Midbrain (tissue), 1 donor: ENCODE data around the gene CLDN11.
A peak's percentile ranks its signal among the peaks of the same experiment; 100 is the strongest.

Source experiments
- DNase-seq: peaks from one replicate; lab custom pipeline; 2025; lab: John Stamatoyannopoulos, UW

CLDN11 gene

GRCh38 chr3:170418422-170419398 is at the start of gene CLDN11:
TSS of gene CLDN11 (plus strand) at chr3:170418868. CDS start at chr3:170419067, 199 bp downstream.
- peak; percentile 91 for DNase-seq

- DNase-seq = no peak
These were observed 49.7 kb upstream of the CLDN11 start for GRCh38 chr3:170368921-170369320.

GRCh38 chr3:170372190-170372879 is 46.3 kb upstream of the CLDN11 start:
- no peak for DNase-seq

- no peak for DNase-seq
These were observed 35.1 kb upstream of the CLDN11 start for GRCh38 chr3:170383567-170383966.

- no peak for DNase-seq
These were observed 32.2 kb upstream of the CLDN11 start for GRCh38 chr3:170386468-170386867.

DNA sequence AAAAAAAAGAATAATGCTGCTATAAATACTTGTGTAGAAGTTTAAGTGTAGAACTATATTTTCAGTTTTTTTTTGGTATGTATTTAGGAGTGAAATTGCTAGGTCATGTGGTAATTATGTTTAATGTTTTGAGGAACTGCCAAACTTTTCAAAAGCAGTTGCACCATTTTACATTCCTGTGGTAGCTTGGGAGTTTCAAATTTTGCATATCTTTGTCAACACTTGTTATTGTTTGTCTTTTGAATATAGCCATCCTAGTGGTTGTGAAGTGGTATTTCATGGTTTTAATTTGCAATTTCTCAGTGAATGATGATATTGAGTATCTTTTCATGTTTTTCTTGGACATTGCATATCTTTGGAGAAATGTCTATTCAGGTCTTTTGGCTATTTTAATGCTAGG is 30.7 kb upstream of the CLDN11 start:
- DNase-seq = no peak

DNA sequence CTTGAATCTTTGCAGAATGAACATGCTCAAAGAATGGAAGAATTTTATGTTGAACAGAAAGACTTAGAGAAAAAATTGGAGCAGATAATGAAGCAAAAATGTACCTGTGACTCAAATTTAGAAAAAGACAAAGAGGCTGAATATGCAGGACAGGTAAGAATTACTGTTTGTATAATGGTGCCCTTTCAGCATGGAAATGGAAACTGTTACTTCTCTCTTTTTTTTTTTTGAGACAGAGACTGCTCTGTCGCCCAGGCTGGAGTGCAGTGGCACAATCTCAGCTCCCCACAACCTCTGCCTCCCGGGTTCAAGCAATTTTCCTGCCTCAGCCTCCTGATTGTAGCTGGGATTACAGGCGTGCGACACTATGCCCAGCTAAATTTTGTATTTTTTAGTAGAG is 27.6 kb upstream of the CLDN11 start:
- DNase-seq = no peak

- no peak for DNase-seq
These were observed 21.0 kb upstream of the CLDN11 start for GRCh38 chr3:170397685-170398084.

DNA sequence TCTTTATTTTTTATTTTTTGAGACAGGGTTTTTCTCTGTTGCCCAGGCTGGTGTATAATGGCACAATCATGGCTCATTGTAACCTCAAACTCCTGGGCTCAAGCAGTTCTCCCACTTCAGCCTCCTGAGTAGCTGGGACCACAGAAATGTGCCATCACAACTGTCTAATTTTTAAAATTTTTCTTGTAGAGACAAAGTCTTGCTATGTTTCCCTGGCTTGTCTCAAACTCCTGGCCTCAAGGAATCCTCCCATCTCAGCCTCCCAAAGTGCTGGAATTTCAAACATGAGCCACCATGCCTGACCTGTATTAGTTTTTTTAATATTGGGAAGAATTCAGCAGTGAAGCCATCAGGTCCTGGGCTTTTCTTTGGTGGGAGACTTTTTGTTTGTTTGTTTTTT is 13.6 kb upstream of the CLDN11 start:
- DNase-seq = no peak

DNA sequence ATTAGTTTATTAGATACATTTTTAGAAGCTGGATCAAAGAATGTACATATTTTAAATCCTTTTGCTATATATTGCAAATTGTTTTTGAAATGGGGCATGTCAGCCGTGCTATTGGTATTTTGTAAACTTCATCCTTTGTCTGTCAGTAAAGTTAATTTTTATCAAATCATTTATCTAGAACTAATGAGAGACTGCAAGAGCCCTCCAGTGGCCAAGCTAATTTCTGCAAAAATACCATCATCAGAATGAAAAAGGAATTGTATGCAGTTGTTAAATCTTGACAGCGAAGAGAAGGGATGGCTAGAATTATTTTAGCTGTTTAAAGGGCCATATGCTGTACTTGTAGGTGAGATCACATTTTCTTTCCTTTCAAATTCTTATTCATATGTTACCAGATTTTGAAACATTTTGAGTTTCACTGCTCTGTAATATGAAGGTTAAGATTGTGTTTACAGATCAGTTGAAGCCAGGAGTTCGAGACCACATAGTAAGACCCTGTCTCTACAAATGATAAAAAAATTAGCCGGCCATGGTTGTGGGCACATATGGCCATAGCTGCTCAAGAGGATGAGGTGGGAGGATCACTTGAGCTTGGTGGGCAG is 8.1 kb upstream of the CLDN11 start:
- peak; percentile 51 for DNase-seq

- no peak for DNase-seq
These were observed 5.4 kb upstream of the CLDN11 start for GRCh38 chr3:170413291-170413690.

GRCh38 chr3:170414202-170414663 is 4.4 kb upstream of the CLDN11 start:
- peak; percentile 82 for DNase-seq

- DNase-seq = no peak
These were observed 1.6 kb upstream of the CLDN11 start for GRCh38 chr3:170417090-170417489.

- DNase-seq = peak; percentile 69
These were observed 954 bp downstream of the CLDN11 start for GRCh38 chr3:170419557-170420087.

DNA sequence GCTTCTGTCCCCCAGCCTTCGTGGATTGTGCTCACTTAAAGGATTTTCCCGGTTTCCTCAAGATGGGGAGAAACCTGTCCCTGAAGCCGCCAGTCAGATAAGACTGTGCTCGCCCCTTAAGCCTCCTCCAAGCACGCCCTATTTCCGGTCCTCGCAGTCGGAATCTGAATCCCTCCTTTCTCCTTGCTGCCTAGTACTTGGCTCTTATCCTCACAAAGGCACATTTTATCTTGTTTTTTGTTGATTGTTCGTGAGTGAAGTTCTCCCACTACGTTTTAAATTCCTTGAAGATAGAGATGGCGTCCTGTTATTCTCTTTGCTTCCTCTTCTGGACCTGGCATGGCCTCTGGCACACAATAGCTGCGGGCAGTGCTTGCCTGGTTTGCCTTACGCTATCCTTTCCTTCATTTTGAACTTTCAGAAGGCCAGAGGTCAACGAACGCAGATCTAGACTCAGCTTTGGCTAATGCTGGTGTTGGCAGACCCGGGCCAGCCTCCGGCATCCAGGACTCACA is 1.7 kb downstream of the CLDN11 start:
- peak; percentile 46 for DNase-seq

GRCh38 chr3:170421111-170421641 is 2.5 kb downstream of the CLDN11 start:
- peak; percentile 74 for DNase-seq

- no peak for DNase-seq
These were observed 3.1 kb downstream of the CLDN11 start for GRCh38 chr3:170421758-170422157.

DNA sequence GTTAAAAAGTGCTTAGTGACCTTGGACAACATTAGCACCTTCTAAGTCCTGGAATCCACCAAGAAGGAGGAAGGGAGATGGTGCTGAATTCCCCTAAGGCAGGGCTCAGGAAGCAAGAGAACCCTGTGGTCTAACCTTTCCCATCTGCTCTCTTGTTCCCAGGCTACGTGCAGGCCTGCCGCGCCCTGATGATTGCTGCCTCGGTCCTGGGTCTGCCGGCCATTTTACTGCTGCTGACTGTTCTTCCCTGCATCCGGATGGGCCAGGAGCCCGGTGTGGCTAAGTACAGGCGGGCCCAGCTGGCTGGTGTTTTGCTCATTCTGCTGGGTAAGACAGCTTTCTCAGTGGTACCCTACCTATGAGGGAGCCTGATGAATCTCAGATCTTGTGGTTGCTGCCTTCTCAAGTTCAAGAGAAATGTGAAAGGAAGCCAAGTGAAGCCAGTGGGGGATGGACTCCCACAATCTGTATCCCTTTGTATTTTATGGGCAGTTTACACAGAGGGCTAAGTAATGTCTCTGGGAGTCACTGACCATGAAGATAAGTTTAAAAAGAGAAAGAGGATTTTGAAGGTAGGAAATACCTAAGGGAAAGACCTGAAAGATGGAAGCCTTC is 4.4 kb downstream of the CLDN11 start:
- peak; percentile 40 for DNase-seq

- DNase-seq = no peak
These were observed 6.2 kb downstream of the CLDN11 start for GRCh38 chr3:170424879-170425278.

GRCh38 chr3:170425491-170426239 is 7.0 kb downstream of the CLDN11 start:
- peak; percentile 87 for DNase-seq
